Measurements from ENCODE around the gene EMSY. TPM values are rescaled to one million over a fixed set of nuclear protein-coding genes. Genes with fewer than 3 reads are reported as not detected.
A peak's percentile ranks its signal among the peaks of the same experiment; 100 is the strongest.
"Not testable (repeated sequence)": the region's sequence is repeated elsewhere in the genome, so short reads cannot be mapped to it uniquely, and the experiment has no call there.

EMSY gene
- total RNA-seq = 18.7 TPM
- long read RNA-seq, partial matches to known transcripts = 0 of 3 reads
- long read RNA-seq, other reads (novel, unspliced or antisense) = 3 of 3 reads

- Histone ChIP-seq H3K27ac (replicated peaks) (peak within 1 kb of the TSS; percentile 95), H3K4me3 (peak within 1 kb of the TSS; percentile 88), H3K4me1 (peaks cover 46% of the 10 kb centered on the region), H3K27me3 (ENCODE audit: low read depth) (no peaks in the 10 kb centered on the region), H3K36me3 (peaks cover 15% of the 10 kb centered on the region), H3K9me3 (replicated peaks) (no peaks in the 10 kb centered on the region)
- DNase-seq = peak; percentile 96
- no peak for TF ChIP-seq CTCF (IDR thresholded peaks at IDR 0.05; ENCODE audit: borderline replicate concordance)
- intact Hi-C loops (cut with micrococcal nuclease) = no loop called here
Observed at GRCh38 chr11:76444384-76445120, at the start of gene EMSY. Gene EMSY, plus strand, starts transcription at chr11:76445018. Its CDS starts 1,921 bp downstream, at chr11:76446939.

- intact Hi-C loops (cut with micrococcal nuclease) = no loop called here
- Histone ChIP-seq H3K36me3 (no peaks in the 10 kb centered on the region), H3K4me3 (no peak overlapping the region), H3K9me3 (replicated peaks) (no peaks in the 10 kb centered on the region), H3K4me1 (no peaks in the 10 kb centered on the region), H3K27me3 (ENCODE audit: low read depth) (no peaks in the 10 kb centered on the region), H3K27ac (replicated peaks) (no peak overlapping the region)
- DNase-seq = no peak
- TF ChIP-seq CTCF (IDR thresholded peaks at IDR 0.05; ENCODE audit: borderline replicate concordance) = no peak
Observed at GRCh38 chr11:76395296-76395695, 49.5 kb upstream of the EMSY start.

GRCh38 chr11:76397383-76397782 is 47.4 kb upstream of the EMSY start:
- H3K27ac ChIP-seq (replicated peaks) = no peak overlapping the region
- TF ChIP-seq CTCF (IDR thresholded peaks at IDR 0.05; ENCODE audit: borderline replicate concordance) = no peak
- no peak overlapping the region for H3K4me3 ChIP-seq
- no peaks in the 10 kb centered on the region for H3K27me3 ChIP-seq (ENCODE audit: low read depth)
- intact Hi-C loops (cut with micrococcal nuclease) = no loop called here
- no peak for DNase-seq
- H3K36me3 ChIP-seq = no peaks in the 10 kb centered on the region
- no peaks in the 10 kb centered on the region for H3K9me3 ChIP-seq (replicated peaks)
- H3K4me1 ChIP-seq = peaks cover 7% of the 10 kb centered on the region

- TF ChIP-seq CTCF (IDR thresholded peaks at IDR 0.05; ENCODE audit: borderline replicate concordance) = no peak
- Histone ChIP-seq H3K36me3 (no peaks in the 10 kb centered on the region), H3K27ac (replicated peaks) (no peak overlapping the region), H3K27me3 (ENCODE audit: low read depth) (no peaks in the 10 kb centered on the region), H3K9me3 (replicated peaks) (no peaks in the 10 kb centered on the region), H3K4me1 (peaks cover 7% of the 10 kb centered on the region), H3K4me3 (no peak overlapping the region)
- intact Hi-C loops (cut with micrococcal nuclease) = no loop called here
- DNase-seq = no peak
Observed at GRCh38 chr11:76400967-76401366, 43.9 kb upstream of the EMSY start.

- H3K36me3 ChIP-seq; H3K4me3 ChIP-seq; H3K27me3 ChIP-seq (ENCODE audit: low read depth); H3K27ac ChIP-seq (replicated peaks); H3K4me1 ChIP-seq; intact Hi-C loops (cut with micrococcal nuclease); H3K9me3 ChIP-seq (replicated peaks); DNase-seq: not testable (repeated sequence)
Observed at GRCh38 chr11:76401484-76401883, 43.3 kb upstream of the EMSY start.

- Histone ChIP-seq H3K9me3 (replicated peaks) (no peaks in the 10 kb centered on the region), H3K27ac (replicated peaks) (no peak overlapping the region), H3K4me1 (no peaks in the 10 kb centered on the region), H3K36me3 (no peaks in the 10 kb centered on the region), H3K4me3 (no peak overlapping the region), H3K27me3 (ENCODE audit: low read depth) (no peaks in the 10 kb centered on the region)
- DNase-seq = no peak
- TF ChIP-seq CTCF (IDR thresholded peaks at IDR 0.05; ENCODE audit: borderline replicate concordance) = no peak
- intact Hi-C loops (cut with micrococcal nuclease) = no loop called here
Observed at GRCh38 chr11:76406359-76406758, 38.5 kb upstream of the EMSY start.
